HEK293 (cell line): ENCODE measurements around the gene PERCC1.
A peak's percentile ranks its signal among the peaks of the same experiment; 100 is the strongest.

Experiments
- CTCF ChIA-PET: fragments of 350-600 bp; formaldehyde crosslinking; extraction: SDS; loops from one replicate; lab custom pipeline; 2021; ENCODE audit warnings: antibody characterized with exemption; lab: Yijun Ruan, JAX
- POLR2A ChIA-PET: fragments of 300-600 bp; formaldehyde crosslinking; extraction: SDS; loops from one replicate; lab custom pipeline; 2020; ENCODE audit warnings: antibody characterized with exemption, inconsistent platforms; lab: Yijun Ruan, JAX
- H3K27ac ChIP-seq: fragments of 200-500 bp; sonication (Bioruptor generic); 2 replicates; pipeline ENCODE4 v1.5.1; 2014; ENCODE audit warnings: low read depth, low read length, control low read depth, inconsistent platforms; ENCODE audit errors: extremely low read depth
- H3K36me3 ChIP-seq, 2 experiments: fragments of 200-500 bp in 1 of 2; sonication (Bioruptor generic) in 1 of 2; 1 replicate in 1 of 2; 2 replicates in 1 of 2; pipeline ENCODE4 v1.5.1; 2014 to 2017; ENCODE audit warnings: inconsistent platforms in 2 of 2, low read length in 2 of 2; ENCODE audit not compliant: control insufficient read depth in 2 of 2, insufficient read depth in 1 of 2
- H3K4me1 ChIP-seq: fragments of 200-500 bp; sonication (Bioruptor generic); 2 replicates; pipeline ENCODE4 v1.5.1; 2014; ENCODE audit warnings: mild to moderate bottlenecking, low read length, inconsistent platforms; ENCODE audit not compliant: control insufficient read depth, insufficient read depth
- H3K4me3 ChIP-seq: 2 replicates; pipeline ENCODE4 v1.5.1; 2011; ENCODE audit warnings: low read depth, mild to moderate bottlenecking, control low read depth, low read length, moderate library complexity
- H3K9me3 ChIP-seq: fragments of 200-500 bp; sonication (Bioruptor generic); 2 replicates; pipeline ENCODE4 v1.5.1; 2014; ENCODE audit warnings: low read depth, low read length, inconsistent platforms; ENCODE audit not compliant: control insufficient read depth, insufficient read depth
- AEBP2 ChIP-seq: fragments of 450-650 bp; formaldehyde crosslinking; IDR thresholded peaks from 2 replicates; pipeline ENCODE4 v1.5.1; 2016; ENCODE audit warnings: missing biosample characterization, missing genetic modification characterization, borderline replicate concordance
- BCL11A ChIP-seq: fragments of 450-650 bp; formaldehyde crosslinking; IDR thresholded peaks from 2 replicates; pipeline ENCODE4 v1.5.1; 2016; ENCODE audit warnings: low read depth, missing biosample characterization, missing genetic modification characterization
- KLF16 ChIP-seq: fragments of 450-650 bp; formaldehyde crosslinking; IDR thresholded peaks from 2 replicates; pipeline ENCODE4 v1.5.1; 2017; ENCODE audit warnings: missing biosample characterization, missing genetic modification characterization
- MYNN ChIP-seq: fragments of 450-650 bp; formaldehyde crosslinking; IDR thresholded peaks from 2 replicates; pipeline ENCODE4 v1.5.1; 2016; ENCODE audit warnings: missing biosample characterization, missing genetic modification characterization, borderline replicate concordance
- PRDM2 ChIP-seq: fragments of 450-650 bp; formaldehyde crosslinking; IDR thresholded peaks from 2 replicates; pipeline ENCODE4 v1.5.1; 2016; ENCODE audit warnings: missing biosample characterization, missing genetic modification characterization, borderline replicate concordance
- REST ChIP-seq: fragments of 450-650 bp; formaldehyde crosslinking; IDR thresholded peaks from 2 replicates; pipeline ENCODE4 v1.5.1; 2016; ENCODE audit warnings: missing biosample characterization, missing genetic modification characterization
- TCF7L2 ChIP-seq: IDR thresholded peaks from 2 replicates; pipeline ENCODE4 v1.6.1; 2011; ENCODE audit warnings: low read depth, mild to moderate bottlenecking, inconsistent platforms, low read length, moderate library complexity, borderline replicate concordance
- YY1 ChIP-seq: fragments of 450-650 bp; formaldehyde crosslinking; IDR thresholded peaks from 2 replicates; pipeline ENCODE4 v1.5.1; 2018; ENCODE audit warnings: missing biosample characterization, missing genetic modification characterization
- ZBTB1 ChIP-seq: fragments of 450-650 bp; formaldehyde crosslinking; IDR thresholded peaks from 2 replicates; pipeline ENCODE4 v1.5.1; 2016; ENCODE audit warnings: missing biosample characterization, missing genetic modification characterization
- ZFP41 ChIP-seq: fragments of 450-650 bp; formaldehyde crosslinking; IDR thresholded peaks from 2 replicates; pipeline ENCODE4 v1.5.1; 2016; ENCODE audit warnings: missing biosample characterization, missing genetic modification characterization, borderline replicate concordance
- ZNF112 ChIP-seq: fragments of 450-650 bp; formaldehyde crosslinking; IDR thresholded peaks from 2 replicates; pipeline ENCODE4 v1.5.0; 2017; ENCODE audit warnings: missing biosample characterization, missing genetic modification characterization
- ZNF2 ChIP-seq: fragments of 450-650 bp; formaldehyde crosslinking; IDR thresholded peaks from 2 replicates; pipeline ENCODE4 v1.5.1; 2016; ENCODE audit warnings: missing biosample characterization, missing genetic modification characterization
- ZNF202 ChIP-seq: fragments of 450-650 bp; formaldehyde crosslinking; IDR thresholded peaks from 2 replicates; pipeline ENCODE4 v1.5.1; 2016; ENCODE audit warnings: missing biosample characterization, missing genetic modification characterization, borderline replicate concordance
- ZNF433 ChIP-seq: fragments of 450-650 bp; formaldehyde crosslinking; IDR thresholded peaks from 2 replicates; pipeline ENCODE4 v1.5.1; 2016; ENCODE audit warnings: missing biosample characterization, missing genetic modification characterization, low read depth
- ZNF548 ChIP-seq: fragments of 450-650 bp; formaldehyde crosslinking; IDR thresholded peaks from 2 replicates; pipeline ENCODE4 v1.5.1; 2016; ENCODE audit warnings: missing biosample characterization, missing genetic modification characterization
- ZNF626 ChIP-seq: fragments of 450-650 bp; sonication (Bioruptor Pico); formaldehyde crosslinking; IDR thresholded peaks from 2 replicates; pipeline ENCODE4 v1.5.1; 2018; ENCODE audit warnings: missing biosample characterization, missing genetic modification characterization, inconsistent platforms
- ZNF837 ChIP-seq: fragments of 450-650 bp; formaldehyde crosslinking; IDR thresholded peaks from 2 replicates; pipeline ENCODE4 v1.5.1; 2016; ENCODE audit warnings: missing biosample characterization, missing genetic modification characterization
- ZNF843 ChIP-seq: fragments of 450-650 bp; formaldehyde crosslinking; IDR thresholded peaks from 2 replicates; pipeline ENCODE4 v1.5.1; 2016; ENCODE audit warnings: missing biosample characterization, missing genetic modification characterization
- TF ChIP-seq, protein P1 (sequence below): fragments of 450-650 bp; formaldehyde crosslinking; IDR thresholded peaks from 2 replicates; pipeline ENCODE4 v1.5.1; 2016; ENCODE audit warnings: missing biosample characterization, missing genetic modification characterization
- TF ChIP-seq, protein P2 (sequence below): fragments of 450-650 bp; formaldehyde crosslinking; IDR thresholded peaks from 2 replicates; pipeline ENCODE4 v1.5.1; 2016; ENCODE audit warnings: missing biosample characterization, missing genetic modification characterization, low read depth
- TF ChIP-seq, protein P3 (sequence below): fragments of 450-650 bp; formaldehyde crosslinking; IDR thresholded peaks from 2 replicates; pipeline ENCODE4 v1.5.1; 2017; ENCODE audit warnings: missing biosample characterization, missing genetic modification characterization

The PERCC1 gene

GRCh38 chr16:1474796-1475551 is 44.1 kb downstream of the PERCC1 start, which contains the start of gene CLCN7:
Gene CLCN7, minus strand, starts transcription at chr16:1475028. Its CDS starts 54 bp downstream, at chr16:1474974.
- no peaks in the 10 kb centered on the region for H3K9me3 ChIP-seq
- peak within 1 kb of the TSS; percentile 45 for H3K4me3 ChIP-seq
- H3K36me3 ChIP-seq, result no peaks in the 10 kb centered on the region
- ChIA-PET POLR2A (no interaction called here), CTCF (no interaction called here)
- H3K27ac ChIP-seq, result peak within 1 kb of the TSS; percentile 68
- peaks cover 3% of the 10 kb centered on the region; the same call in 1 of the 2 replicates for H3K4me1 ChIP-seq
- TF ChIP-seq KLF16 (tag by site-specific recombination), result peak; percentile 36; the same call in 1 of the 2 replicates
- TF ChIP-seq ZNF837 (tag by site-specific recombination), result no peak
- TF ChIP-seq, protein P1, sequence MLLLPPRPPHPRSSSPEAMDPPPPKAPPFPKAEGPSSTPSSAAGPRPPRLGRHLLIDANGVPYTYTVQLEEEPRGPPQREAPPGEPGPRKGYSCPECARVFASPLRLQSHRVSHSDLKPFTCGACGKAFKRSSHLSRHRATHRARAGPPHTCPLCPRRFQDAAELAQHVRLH, result peak; percentile 62; the same call in 1 of the 2 replicates
- TF ChIP-seq AEBP2, result no peak
- TF ChIP-seq MYNN (tag by site-specific recombination), result no peak
- TF ChIP-seq YY1 (tag by site-specific recombination), result peak; percentile 61; the same call in 1 of the 2 replicates
- TF ChIP-seq, protein P2, sequence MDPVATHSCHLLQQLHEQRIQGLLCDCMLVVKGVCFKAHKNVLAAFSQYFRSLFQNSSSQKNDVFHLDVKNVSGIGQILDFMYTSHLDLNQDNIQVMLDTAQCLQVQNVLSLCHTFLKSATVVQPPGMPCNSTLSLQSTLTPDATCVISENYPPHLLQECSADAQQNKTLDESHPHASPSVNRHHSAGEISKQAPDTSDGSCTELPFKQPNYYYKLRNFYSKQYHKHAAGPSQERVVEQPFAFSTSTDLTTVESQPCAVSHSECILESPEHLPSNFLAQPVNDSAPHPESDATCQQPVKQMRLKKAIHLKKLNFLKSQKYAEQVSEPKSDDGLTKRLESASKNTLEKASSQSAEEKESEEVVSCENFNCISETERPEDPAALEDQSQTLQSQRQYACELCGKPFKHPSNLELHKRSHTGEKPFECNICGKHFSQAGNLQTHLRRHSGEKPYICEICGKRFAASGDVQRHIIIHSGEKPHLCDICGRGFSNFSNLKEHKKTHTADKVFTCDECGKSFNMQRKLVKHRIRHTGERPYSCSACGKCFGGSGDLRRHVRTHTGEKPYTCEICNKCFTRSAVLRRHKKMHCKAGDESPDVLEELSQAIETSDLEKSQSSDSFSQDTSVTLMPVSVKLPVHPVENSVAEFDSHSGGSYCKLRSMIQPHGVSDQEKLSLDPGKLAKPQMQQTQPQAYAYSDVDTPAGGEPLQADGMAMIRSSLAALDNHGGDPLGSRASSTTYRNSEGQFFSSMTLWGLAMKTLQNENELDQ (tag by site-specific recombination), result no peak
- TF ChIP-seq ZFP41 (tag by site-specific recombination), result no peak
- no peak for TF ChIP-seq ZNF202 (tag by site-specific recombination)
- no peak for TF ChIP-seq ZBTB1 (tag by site-specific recombination)
- TF ChIP-seq BCL11A (tag by site-specific recombination), result no peak
- no peak for TF ChIP-seq ZNF112 (tag by site-specific recombination)
- TF ChIP-seq, protein P3, sequence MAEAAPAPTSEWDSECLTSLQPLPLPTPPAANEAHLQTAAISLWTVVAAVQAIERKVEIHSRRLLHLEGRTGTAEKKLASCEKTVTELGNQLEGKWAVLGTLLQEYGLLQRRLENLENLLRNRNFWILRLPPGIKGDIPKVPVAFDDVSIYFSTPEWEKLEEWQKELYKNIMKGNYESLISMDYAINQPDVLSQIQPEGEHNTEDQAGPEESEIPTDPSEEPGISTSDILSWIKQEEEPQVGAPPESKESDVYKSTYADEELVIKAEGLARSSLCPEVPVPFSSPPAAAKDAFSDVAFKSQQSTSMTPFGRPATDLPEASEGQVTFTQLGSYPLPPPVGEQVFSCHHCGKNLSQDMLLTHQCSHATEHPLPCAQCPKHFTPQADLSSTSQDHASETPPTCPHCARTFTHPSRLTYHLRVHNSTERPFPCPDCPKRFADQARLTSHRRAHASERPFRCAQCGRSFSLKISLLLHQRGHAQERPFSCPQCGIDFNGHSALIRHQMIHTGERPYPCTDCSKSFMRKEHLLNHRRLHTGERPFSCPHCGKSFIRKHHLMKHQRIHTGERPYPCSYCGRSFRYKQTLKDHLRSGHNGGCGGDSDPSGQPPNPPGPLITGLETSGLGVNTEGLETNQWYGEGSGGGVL, result 0 out of 2 replicates have a peak, but pooled peaks have one; percentile 14
- TF ChIP-seq ZNF626 (tag by site-specific recombination), result no peak
- TF ChIP-seq ZNF843 (tag by site-specific recombination), result no peak
- no peak for TF ChIP-seq PRDM2 (tag by site-specific recombination)
- TF ChIP-seq ZNF2, result 0 out of 2 replicates have a peak, but pooled peaks have one; percentile 22
- TF ChIP-seq TCF7L2, result no peak
- TF ChIP-seq REST (tag by site-specific recombination), result no peak
- TF ChIP-seq ZNF433 (tag by site-specific recombination), result no peak
- no peak for TF ChIP-seq ZNF548 (tag by site-specific recombination)
